Nephron progenitor cell (in vitro differentiated cells): ENCODE data around the gene ARRB1.

Source experiments
- DNase-seq: peaks from one replicate; pipeline ENCODE4 v3.0.0; 2021
- H3K27ac Mint-ChIP-seq: 2 replicates; pipeline ENCODE4 v1.8.0; 2021; ENCODE audit warnings: mild to moderate bottlenecking, moderate library complexity, mixed read lengths
- H3K27me3 Mint-ChIP-seq: 2 replicates; pipeline ENCODE4 v1.8.0; 2021; ENCODE audit warnings: mild to moderate bottlenecking, low read depth, mixed read lengths; ENCODE audit not compliant: poor library complexity
- H3K36me3 Mint-ChIP-seq: 2 replicates; pipeline ENCODE4 v1.8.0; 2021; ENCODE audit warnings: low read depth, mixed read lengths
- H3K4me1 Mint-ChIP-seq: 2 replicates; pipeline ENCODE4 v1.8.0; 2021; ENCODE audit warnings: mixed read lengths
- H3K4me3 Mint-ChIP-seq: 2 replicates; pipeline ENCODE4 v1.8.0; 2021; ENCODE audit warnings: mild to moderate bottlenecking, moderate library complexity, mixed read lengths
- H3K9me3 Mint-ChIP-seq: 2 replicates; pipeline ENCODE4 v1.8.0; 2021; ENCODE audit warnings: mild to moderate bottlenecking, moderate library complexity, mixed read lengths
- CTCF ChIP-seq: fragments of 200-600 bp; sonication (generic); IDR thresholded peaks from 2 replicates; pipeline ENCODE4 v1.5.0; 2021; ENCODE audit warnings: antibody characterized with exemption

ARRB1 gene

GRCh38 chr11:75350743-75351540 lies 519 bp downstream of the ARRB1 start:
- DNase-seq = peak; percentile 40
- Mint-ChIP-seq H3K36me3 (no peaks in the 10 kb centered on the region), H3K9me3 (no peaks in the 10 kb centered on the region), H3K4me3 (peak overlapping the region; percentile 90), H3K27me3 (peaks cover 33% of the 10 kb centered on the region), H3K4me1 (peaks cover 61% of the 10 kb centered on the region), H3K27ac (peak overlapping the region; percentile 18)
- no peak for TF ChIP-seq CTCF

GRCh38 chr11:75350122-75350742 lies 1.2 kb downstream of the ARRB1 start:
- Mint-ChIP-seq H3K27me3 (peaks cover 33% of the 10 kb centered on the region), H3K4me3 (peak overlapping the region; percentile 90), H3K9me3 (no peaks in the 10 kb centered on the region), H3K4me1 (peaks cover 63% of the 10 kb centered on the region), H3K36me3 (no peaks in the 10 kb centered on the region), H3K27ac (peak overlapping the region; percentile 85)
- TF ChIP-seq CTCF = no peak
- DNase-seq = no peak

- peak overlapping the region; percentile 85 for H3K27ac Mint-ChIP-seq
- no peak for DNase-seq
- H3K4me1 Mint-ChIP-seq = peaks cover 69% of the 10 kb centered on the region
- no peaks in the 10 kb centered on the region for H3K9me3 Mint-ChIP-seq
- TF ChIP-seq CTCF = no peak
- peak overlapping the region; percentile 90 for H3K4me3 Mint-ChIP-seq
- peaks cover 28% of the 10 kb centered on the region for H3K27me3 Mint-ChIP-seq
- no peaks in the 10 kb centered on the region for H3K36me3 Mint-ChIP-seq
Measured at GRCh38 chr11:75349521-75350116, 1.8 kb downstream of the ARRB1 start.

GRCh38 chr11:75347781-75348566 lies 3.5 kb downstream of the ARRB1 start:
- Mint-ChIP-seq H3K27ac (peak overlapping the region; percentile 4), H3K27me3 (peaks cover 20% of the 10 kb centered on the region), H3K4me1 (peaks cover 80% of the 10 kb centered on the region), H3K36me3 (no peaks in the 10 kb centered on the region), H3K9me3 (no peaks in the 10 kb centered on the region), H3K4me3 (no peak overlapping the region)
- no peak for TF ChIP-seq CTCF
- no peak for DNase-seq

GRCh38 chr11:75346912-75347647 lies 4.4 kb downstream of the ARRB1 start:
- Mint-ChIP-seq H3K27ac (peak overlapping the region; percentile 52), H3K4me1 (peaks cover 81% of the 10 kb centered on the region), H3K4me3 (no peak overlapping the region), H3K27me3 (peaks cover 11% of the 10 kb centered on the region), H3K9me3 (no peaks in the 10 kb centered on the region), H3K36me3 (no peaks in the 10 kb centered on the region)
- DNase-seq = no peak
- no peak for TF ChIP-seq CTCF
